ENCODE measurements around the gene CASK.
"Not testable (repeated sequence)": the region's sequence is repeated elsewhere in the genome, so short reads cannot be mapped to it uniquely, and the experiment has no call there.

The CASK gene

DNA sequence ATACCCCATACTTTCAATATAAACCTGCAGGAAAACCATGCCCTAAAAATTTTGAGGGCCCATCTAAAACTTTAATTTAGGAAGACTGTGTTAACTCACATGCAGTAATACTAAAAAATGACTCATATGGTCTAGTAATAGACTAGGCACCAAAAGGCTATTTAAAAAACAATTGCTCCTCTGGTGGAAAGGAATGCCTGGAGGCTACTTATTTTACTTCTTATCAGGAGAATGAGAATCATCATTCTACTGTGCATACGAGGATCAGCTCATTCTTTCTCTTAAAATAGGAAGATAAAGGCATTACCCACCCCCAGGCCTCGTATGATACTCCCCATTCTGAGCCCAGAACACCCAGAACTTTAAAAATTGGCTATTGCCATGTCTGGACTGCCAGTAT is 277.2 kb downstream of the CASK start:
- not testable (repeated sequence) for DNase-seq (ENCODE audit: low read depth in 2 of 2)

GRCh38 chrX:41634284-41634683 is 289.1 kb downstream of the CASK start:
- DNase-seq (ENCODE audit: low read depth in 2 of 2) = no peak

GRCh38 chrX:41630091-41630490 is 293.3 kb downstream of the CASK start:
- DNase-seq (ENCODE audit: low read depth in 2 of 2) = no peak

GRCh38 chrX:41629539-41629938 is 293.8 kb downstream of the CASK start:
- DNase-seq (ENCODE audit: low read depth in 2 of 2) = no peak

GRCh38 chrX:41621222-41621723 is 302.1 kb downstream of the CASK start:
- DNase-seq (ENCODE audit: low read depth in 2 of 2) = no peak

- no peak for DNase-seq (ENCODE audit: low read depth in 2 of 2)
These were observed 304.1 kb downstream of the CASK start for GRCh38 chrX:41619221-41619620.

GRCh38 chrX:41616935-41617334 is 306.4 kb downstream of the CASK start:
- no peak for DNase-seq (ENCODE audit: low read depth in 2 of 2)

DNA sequence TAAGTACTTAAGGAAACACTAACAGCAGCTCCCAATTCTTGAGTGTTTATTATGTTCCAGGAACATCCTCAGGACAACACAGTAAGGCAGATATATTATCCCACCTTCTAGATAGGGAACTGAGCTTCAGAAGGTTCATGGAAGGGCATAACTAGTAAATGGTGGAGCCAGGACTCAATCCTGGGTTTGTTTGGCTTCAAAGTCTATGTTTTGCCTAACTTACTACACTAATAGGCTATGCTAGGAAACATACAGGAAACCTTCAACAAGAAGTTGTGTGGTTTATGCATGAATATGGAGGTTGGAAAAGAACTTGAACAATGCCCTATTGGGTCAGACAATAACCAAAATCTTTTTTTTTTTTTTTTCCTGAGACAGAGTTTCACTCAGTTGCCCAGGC is 307.1 kb downstream of the CASK start:
- DNase-seq (ENCODE audit: low read depth in 2 of 2) = no peak

GRCh38 chrX:41608244-41608643 is 315.1 kb downstream of the CASK start:
- DNase-seq (ENCODE audit: low read depth in 2 of 2) = no peak

DNA sequence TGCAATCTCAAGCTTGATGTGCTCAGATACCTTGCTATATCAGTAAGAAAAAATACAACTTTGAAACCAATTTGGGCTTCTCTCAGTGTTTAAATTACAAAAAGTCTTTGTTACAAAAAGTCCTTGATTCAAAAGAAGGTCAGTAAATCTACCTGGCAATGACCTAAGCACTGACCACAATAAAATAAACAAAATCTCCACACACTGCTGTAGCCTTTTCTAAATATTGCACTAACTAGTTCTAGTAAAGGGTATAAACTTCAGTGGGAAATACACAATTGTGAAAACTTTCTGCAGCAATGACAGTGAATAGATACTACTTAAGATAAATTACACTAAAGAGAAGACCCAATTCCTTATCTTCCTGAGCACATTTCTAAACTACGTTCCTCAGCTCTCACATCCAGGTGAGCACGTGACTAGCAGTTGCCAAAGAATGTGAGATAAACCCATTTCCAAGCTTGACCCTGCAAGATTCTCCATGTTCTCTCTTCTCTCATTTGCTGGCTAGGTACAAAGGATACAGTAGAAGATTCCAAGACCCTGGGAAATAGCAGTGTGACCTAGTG is 316.0 kb downstream of the CASK start:
- DNase-seq (ENCODE audit: low read depth in 2 of 2) = no peak

GRCh38 chrX:41606057-41606456 is 317.3 kb downstream of the CASK start:
- DNase-seq (ENCODE audit: low read depth in 2 of 2) = not testable (repeated sequence)

DNA sequence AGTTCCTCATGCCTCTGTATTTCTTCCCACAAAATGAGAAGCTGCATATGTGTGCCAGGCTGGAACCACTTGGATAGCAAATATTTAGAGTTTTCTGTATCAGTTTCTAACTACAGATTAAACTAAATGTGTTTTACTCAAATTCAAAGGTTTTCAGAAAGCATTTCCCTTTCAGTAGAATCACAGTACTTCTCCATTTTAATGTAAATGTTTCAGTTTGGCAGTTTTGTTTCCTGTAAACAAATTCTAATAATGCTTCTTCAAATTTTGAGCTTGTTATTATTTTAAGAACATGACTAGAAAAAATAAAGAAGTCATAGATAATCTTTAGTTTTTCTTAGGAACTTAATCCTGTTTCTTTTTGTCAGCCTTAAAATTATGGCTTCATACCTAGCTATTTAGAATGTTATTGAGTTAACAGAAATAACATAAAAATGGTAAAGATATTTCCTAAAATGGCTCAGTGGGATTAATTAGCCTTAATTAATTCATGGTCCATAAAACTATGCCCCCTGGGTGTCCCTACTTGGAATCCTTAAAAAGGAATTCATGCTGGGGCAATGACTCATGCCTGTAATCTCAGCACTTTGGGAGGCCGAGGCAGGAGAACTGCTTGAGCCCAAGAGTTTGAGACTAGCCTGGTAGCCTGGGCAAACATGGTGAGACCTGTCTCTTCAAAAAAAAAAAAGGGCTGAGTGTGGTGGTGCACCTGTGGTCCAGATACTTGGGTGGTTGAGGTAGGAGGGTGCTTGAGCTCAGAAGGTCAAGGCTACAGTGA is 318.4 kb downstream of the CASK start:
- no peak for DNase-seq (ENCODE audit: low read depth in 2 of 2)

DNA sequence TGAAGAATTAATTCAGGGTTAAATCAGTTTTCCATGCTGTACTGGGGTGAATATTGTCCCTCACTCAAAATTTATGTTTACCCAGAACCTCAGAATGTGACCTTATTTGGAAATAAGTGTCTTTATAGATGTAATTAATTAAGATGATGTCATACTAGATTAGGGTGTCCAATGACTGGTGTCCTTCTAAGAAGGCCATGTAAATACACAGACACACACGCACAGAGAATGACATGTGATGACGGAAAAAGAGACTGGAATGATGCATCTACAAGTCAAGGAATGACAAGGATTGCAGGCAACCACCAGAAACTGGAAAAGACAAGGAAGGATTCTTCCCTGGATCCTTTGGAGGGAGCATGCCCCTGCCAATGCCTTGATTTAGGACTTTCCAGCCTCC is 319.2 kb downstream of the CASK start:
- DNase-seq (ENCODE audit: low read depth in 2 of 2) = no peak

DNA sequence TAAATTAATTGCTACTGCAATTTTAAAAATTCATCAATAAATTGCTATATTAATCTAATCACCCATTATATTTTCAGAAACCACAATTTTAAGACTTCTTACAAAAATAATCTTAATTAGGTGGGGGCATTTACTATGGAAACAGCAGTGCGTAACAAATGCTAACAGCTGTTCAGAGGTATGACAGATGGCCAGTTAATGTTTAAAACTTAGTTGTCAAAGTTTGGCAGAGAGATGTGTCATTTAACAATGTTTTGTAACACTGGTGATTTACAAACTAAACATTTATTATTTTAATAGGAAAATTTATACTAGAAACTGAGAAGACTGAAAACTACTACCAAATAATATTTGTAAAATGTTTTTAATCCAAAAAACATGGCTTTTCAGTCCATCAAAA is 319.8 kb downstream of the CASK start:
- DNase-seq (ENCODE audit: low read depth in 2 of 2) = no peak

GRCh38 chrX:41602816-41603345 is 320.5 kb downstream of the CASK start:
- no peak for DNase-seq (ENCODE audit: low read depth in 2 of 2)

DNA sequence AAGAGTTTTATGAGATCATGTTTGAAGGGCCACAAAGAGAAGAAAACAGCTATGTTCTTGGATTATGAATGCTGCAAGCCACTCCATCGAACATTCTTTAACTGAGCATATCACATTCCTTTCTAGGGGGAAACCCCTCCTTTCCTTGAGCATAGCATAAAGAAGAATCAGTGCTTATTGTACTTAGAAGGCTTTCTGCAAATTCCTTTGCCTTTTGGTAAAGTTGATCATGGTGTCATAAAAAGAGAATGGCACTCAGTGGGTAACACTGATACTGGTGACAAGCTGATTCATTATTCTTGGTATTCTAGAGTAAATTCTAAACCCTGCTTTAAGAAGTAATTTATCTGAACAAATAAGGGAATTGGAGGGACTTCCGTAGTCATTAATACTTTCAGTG is 323.1 kb downstream of the CASK start:
- DNase-seq (ENCODE audit: low read depth in 2 of 2) = no peak

DNA sequence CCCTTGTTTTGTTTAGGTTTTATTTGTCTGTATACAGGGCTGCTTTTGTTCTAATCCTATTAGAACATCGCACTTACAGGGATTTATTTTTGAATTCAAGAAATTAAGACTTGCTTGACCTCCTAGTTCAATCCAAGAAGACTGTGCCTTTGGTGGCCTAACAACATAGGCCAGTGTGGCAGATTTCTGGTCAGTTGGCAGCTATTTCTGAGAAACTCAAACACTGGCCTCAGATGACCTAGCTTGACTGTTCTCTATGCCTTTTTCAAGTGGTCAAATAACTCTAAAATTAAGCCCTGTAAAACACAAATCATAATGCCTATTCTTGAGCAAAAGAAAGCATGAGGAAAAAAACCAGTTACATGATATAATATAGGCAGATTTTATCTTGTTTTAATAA is 323.8 kb downstream of the CASK start:
- no peak for DNase-seq (ENCODE audit: low read depth in 2 of 2)

- DNase-seq (ENCODE audit: low read depth in 2 of 2) = no peak
These were observed 326.8 kb downstream of the CASK start for GRCh38 chrX:41596596-41596995.

- DNase-seq (ENCODE audit: low read depth in 2 of 2) = no peak
These were observed 328.7 kb downstream of the CASK start for GRCh38 chrX:41594634-41595033.

GRCh38 chrX:41591906-41592305 is 331.4 kb downstream of the CASK start:
- DNase-seq (ENCODE audit: low read depth in 2 of 2) = no peak

DNA sequence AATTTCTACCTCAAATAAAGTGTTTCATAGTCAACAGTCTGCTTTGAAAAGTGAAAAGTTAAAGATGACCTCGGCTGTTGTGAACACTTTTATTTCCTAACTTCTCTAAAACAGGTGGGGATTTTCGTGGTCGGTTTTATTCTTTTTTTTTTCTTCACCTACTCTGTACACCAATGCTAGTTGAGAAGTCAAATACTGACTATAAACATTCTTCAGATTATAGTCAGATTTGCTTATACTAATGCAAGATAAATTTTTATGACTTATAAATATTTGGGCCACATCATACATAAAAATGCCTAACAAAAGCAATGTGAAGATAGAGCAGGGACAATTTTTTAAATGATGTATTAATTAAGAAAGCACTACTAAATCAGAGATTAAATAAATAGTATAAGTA is 332.7 kb downstream of the CASK start:
- DNase-seq (ENCODE audit: low read depth in 2 of 2) = no peak

DNA sequence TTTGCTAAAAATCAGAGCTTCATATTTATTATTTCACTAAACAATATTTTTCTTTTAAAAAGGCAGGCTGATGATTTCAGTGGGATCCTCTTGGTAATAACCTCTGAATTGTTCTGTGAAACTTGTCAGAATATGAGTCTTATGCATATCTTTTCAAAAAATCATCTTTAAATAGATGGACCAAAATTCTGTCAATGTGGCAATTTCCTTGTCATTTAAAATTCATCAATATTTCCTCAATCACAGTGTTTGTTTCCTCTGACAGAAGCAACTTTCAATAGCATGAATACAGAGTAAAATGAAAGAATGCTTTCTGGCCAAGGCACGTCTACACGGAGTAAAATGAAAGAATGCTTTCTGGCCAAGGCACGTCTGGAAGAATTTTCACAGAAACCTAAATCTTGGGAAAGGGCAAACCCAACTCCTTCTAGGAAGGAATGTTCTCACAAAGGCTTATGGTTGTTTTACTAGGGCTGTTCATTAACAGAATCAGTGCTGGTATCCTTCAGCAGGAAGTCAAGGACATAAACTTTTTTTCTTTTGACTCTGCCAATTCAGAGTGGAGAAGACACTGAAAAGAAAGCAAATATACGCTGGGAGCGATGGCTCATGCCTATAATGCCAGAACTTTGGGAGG is 333.6 kb downstream of the CASK start:
- DNase-seq (ENCODE audit: low read depth in 2 of 2) = no peak

DNA sequence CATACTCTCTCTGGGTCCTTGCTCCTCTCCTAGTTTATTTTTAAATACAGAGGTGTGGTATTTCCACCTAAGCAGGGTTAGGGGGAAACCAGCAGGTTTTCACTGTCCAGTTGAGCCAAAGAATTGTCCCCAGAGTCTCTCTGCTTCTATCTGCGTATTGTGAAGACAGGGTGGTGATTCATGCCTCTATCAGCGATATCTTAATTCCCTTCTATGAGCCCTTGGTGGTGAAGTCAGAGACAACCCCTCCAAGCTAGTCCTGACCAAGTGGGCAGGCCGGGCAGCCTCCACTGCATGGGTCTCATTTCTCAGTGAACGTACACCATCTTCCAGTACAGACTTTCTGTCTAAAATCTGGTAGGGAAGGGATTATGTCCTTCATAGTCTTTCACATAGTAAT is 335.1 kb downstream of the CASK start:
- no peak for DNase-seq (ENCODE audit: low read depth in 2 of 2)

Data from stimulated activated CD8-positive, alpha-beta memory T cell treated with anti-CD3 and anti-CD28 coated beads, Interleukin-15, amount 100 ng/mL, for 4 hours (primary cell).